ENCODE data around the gene DNAH14.
A peak's percentile ranks its signal among the peaks of the same experiment; 100 is the strongest.

The DNAH14 gene

DNA sequence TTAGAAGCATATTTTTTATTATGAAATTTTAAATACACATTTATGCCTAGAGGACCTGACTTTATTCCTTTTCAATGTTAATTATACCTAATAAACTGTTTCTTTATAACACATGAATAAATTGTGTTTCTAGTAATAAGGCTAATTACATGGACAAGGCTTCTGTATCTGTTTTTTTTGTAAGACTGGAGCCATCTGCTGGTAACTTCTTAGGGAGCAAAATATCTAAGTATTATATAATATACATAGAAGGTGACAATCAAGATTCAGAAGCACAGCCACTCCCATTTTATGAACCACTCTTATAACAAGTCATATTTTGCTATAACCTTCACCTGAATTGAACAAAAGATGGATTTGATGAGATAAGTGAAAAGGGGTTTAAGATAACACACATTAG, 414.1 kb downstream of the DNAH14 start:
- H3K27ac Mint-ChIP-seq = no peak overlapping the region
- H3K9me3 Mint-ChIP-seq = peaks cover 8 to 12% of the 10 kb centered on the region in 2 donors
- H3K27me3 Mint-ChIP-seq = peaks cover 16% of the 10 kb centered on the region
- no peak overlapping the region for H3K4me3 Mint-ChIP-seq
- DNase-seq = no peak
- peaks cover 6% of the 10 kb centered on the region for H3K4me1 Mint-ChIP-seq
- ATAC-seq = no peak

DNA sequence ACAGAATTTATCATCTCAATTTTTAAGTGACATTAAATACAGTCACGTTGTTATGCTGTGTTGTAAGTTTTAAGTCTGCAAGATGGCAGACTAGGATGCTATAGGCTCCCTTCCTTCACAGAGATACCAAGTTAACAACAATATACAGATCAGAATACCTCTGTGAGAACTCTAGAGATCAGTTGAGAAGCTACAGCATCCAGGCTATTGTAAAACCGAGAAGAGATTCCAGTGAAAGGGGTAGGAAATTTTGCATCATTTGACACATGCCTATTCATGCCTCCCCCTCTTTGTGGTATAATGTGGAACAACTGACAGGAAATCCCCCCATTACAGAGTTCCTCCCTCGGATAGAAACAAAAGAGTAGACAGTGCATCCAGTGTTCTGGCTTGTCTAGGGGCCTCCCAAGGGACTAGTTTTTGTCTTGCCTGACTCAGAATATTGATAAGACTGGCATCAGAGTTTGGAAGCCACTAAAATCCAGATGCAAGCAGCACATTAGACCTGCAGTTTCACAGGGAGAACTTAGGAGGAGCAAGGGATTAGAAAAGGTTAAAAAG, 417.7 kb downstream of the DNAH14 start:
- peaks cover 7% of the 10 kb centered on the region for H3K27me3 Mint-ChIP-seq
- no peak overlapping the region for H3K4me3 Mint-ChIP-seq
- ATAC-seq = no peak
- no peak for DNase-seq
- peaks cover 8 to 12% of the 10 kb centered on the region in 2 donors for H3K9me3 Mint-ChIP-seq
- peaks cover 6% of the 10 kb centered on the region for H3K4me1 Mint-ChIP-seq
- no peak overlapping the region for H3K27ac Mint-ChIP-seq

DNA sequence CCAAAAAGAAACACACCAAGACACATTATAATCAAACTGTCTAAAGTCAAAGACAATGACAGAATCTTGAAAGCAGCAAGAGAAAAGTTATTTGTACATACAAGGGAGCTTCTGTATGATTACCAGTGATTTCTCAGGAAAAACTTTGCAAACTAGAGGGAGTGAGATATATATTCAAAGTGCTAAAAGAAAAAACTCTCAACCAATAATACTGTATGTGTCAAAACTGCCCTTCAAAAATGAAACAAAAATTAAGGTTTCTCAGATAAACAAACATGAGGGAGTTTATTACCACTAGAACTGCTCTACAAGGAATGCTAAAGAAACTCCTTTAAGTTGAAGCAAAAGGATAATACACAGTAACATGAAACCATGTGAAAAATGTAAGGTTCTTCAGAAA, 418.9 kb downstream of the DNAH14 start:
- H3K4me3 Mint-ChIP-seq = no peak overlapping the region
- H3K4me1 Mint-ChIP-seq = peaks cover 6% of the 10 kb centered on the region
- H3K9me3 Mint-ChIP-seq = peaks cover 8 to 12% of the 10 kb centered on the region in 2 donors
- DNase-seq = no peak
- no peak for ATAC-seq
- no peak overlapping the region for H3K27ac Mint-ChIP-seq
- H3K27me3 Mint-ChIP-seq = peaks cover 7% of the 10 kb centered on the region

- H3K27ac Mint-ChIP-seq = no peak overlapping the region
Measured at GRCh38 chr1:225349826-225350225, 420.4 kb downstream of the DNAH14 start.

DNA sequence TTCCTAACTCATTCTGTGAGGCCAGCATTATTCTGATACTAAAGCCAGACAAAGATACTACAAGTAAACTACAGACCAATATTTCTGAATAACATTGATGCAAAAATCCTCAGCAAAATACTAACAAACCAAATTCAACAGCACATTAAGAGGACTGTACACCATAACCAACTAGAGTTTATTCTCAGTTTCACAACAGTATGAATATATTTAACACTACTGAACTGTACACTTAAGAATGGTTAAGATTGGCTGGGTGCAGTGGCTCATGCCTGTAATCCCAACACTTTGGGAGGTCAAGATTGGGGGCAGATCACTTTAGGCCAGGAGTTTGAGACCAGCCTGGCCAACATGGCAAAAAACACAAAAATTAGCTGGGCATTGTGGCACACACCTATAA, 421.4 kb downstream of the DNAH14 start:
- ATAC-seq (no peak), DNase-seq (no peak)
- H3K27me3 Mint-ChIP-seq = peaks cover 7% of the 10 kb centered on the region
- H3K4me3 Mint-ChIP-seq = no peak overlapping the region
- H3K27ac Mint-ChIP-seq = no peak overlapping the region
- peaks cover 6% of the 10 kb centered on the region for H3K4me1 Mint-ChIP-seq
- H3K9me3 Mint-ChIP-seq = peaks cover 8 to 12% of the 10 kb centered on the region in 2 donors

More at GRCh38 chr1:225349826-225350225, 420.4 kb downstream of the DNAH14 start:
- peaks cover 6% of the 10 kb centered on the region for H3K4me1 Mint-ChIP-seq
- DNase-seq = no peak
- H3K9me3 Mint-ChIP-seq = peaks cover 8 to 12% of the 10 kb centered on the region in 2 donors
- H3K27me3 Mint-ChIP-seq = peaks cover 7% of the 10 kb centered on the region
- H3K4me3 Mint-ChIP-seq = no peak overlapping the region
- no peak for ATAC-seq

DNA sequence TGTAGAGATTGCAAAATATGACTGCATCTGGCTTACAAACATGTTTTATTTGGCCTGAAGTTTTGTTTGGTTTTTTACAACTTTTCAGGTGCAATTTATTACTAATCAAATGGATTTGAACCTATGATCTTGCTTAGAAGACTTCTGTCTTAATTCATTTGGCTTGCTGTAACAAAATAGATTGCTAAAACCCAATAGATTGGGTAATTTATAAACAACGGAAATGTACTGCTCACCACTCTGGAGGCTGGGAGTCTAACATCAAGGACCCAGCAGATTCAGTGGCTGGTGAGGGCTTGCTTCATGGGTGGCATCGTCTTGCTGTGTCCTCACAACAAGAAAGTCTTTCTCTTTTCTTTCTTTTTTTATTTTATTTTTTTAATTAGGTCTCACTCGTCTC, 425.4 kb downstream of the DNAH14 start:
- H3K4me3 Mint-ChIP-seq = no peak overlapping the region
- ATAC-seq = no peak
- no peak overlapping the region for H3K27ac Mint-ChIP-seq
- no peaks in the 10 kb centered on the region for H3K9me3 Mint-ChIP-seq
- no peak for DNase-seq
- H3K4me1 Mint-ChIP-seq = no peaks in the 10 kb centered on the region
- peaks cover 8% of the 10 kb centered on the region for H3K27me3 Mint-ChIP-seq

DNA sequence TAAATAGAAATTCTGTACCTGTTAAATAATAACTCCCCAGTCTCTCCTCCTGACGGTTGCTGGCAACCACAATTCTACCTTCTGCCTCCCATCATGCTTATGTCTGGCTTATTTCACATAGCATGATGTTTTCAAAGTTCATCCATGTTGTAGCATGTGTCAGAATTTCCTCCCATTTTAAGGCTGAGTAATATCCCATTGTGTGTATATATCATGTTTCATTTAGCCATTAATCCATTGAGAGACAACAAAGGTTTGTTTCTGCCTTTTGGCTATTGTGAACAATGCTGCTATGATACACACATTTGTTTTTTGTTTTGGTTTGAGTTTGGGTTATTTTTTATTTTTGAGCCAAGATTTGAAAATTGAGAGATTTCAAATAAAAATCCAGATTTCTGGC, 426.4 kb downstream of the DNAH14 start:
- Mint-ChIP-seq H3K9me3 (no peaks in the 10 kb centered on the region), H3K4me3 (no peak overlapping the region), H3K4me1 (no peaks in the 10 kb centered on the region), H3K27me3 (peaks cover 8% of the 10 kb centered on the region), H3K27ac (no peak overlapping the region)
- DNase-seq (no peak), ATAC-seq (no peak)

GRCh38 chr1:225360119-225360518, 430.6 kb downstream of the DNAH14 start:
- no peak overlapping the region for H3K4me3 Mint-ChIP-seq
- DNase-seq (no peak), ATAC-seq (no peak)
- no peak overlapping the region for H3K27ac Mint-ChIP-seq
- H3K27me3 Mint-ChIP-seq = peaks cover 8% of the 10 kb centered on the region
- no peaks in the 10 kb centered on the region for H3K9me3 Mint-ChIP-seq
- H3K4me1 Mint-ChIP-seq = no peaks in the 10 kb centered on the region

DNA sequence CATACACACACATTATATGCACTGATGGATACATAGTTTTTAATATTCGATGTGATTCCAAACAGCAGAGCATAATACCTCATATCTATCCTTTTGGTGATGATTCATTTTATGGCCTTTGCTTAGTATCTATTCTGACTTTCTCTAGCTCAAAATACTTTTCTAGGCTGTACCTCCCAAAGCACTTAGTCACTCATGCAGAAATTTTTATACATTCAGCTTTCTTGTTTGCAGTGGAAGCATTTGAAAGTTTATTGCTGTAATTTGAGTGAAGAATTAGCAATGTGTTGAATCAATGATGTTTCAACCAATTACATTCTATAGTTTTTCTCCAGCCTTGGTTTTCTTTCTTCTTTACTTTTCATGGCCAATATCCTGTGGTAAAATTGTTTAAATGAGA, 431.7 kb downstream of the DNAH14 start:
- Mint-ChIP-seq H3K27ac (no peak overlapping the region), H3K9me3 (no peaks in the 10 kb centered on the region), H3K4me3 (no peak overlapping the region), H3K27me3 (peaks cover 8% of the 10 kb centered on the region), H3K4me1 (no peaks in the 10 kb centered on the region)
- no peak for ATAC-seq
- DNase-seq = no peak

DNA sequence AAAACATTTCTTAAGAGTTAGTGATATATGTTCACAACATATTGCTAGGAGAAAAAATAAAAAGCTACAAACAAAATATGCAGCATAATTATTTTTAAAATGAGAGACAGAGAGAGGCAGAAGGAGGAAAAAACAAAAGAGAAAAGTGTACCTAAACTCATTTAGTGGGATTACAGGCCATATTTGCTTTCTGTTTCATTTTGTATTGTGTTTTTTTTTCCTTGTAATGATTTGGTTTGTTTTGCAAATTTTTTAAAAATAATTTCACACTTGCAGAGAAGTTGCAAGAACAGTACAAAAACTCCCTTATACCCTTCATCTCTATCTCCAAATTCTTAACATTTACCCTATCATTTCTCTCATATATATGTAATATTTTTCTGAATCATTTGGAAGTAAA, 433.3 kb downstream of the DNAH14 start:
- no peaks in the 10 kb centered on the region for H3K4me1 Mint-ChIP-seq
- no peak overlapping the region for H3K4me3 Mint-ChIP-seq
- DNase-seq = no peak
- ATAC-seq = no peak
- peaks cover 8% of the 10 kb centered on the region for H3K27me3 Mint-ChIP-seq
- no peaks in the 10 kb centered on the region for H3K9me3 Mint-ChIP-seq
- no peak overlapping the region for H3K27ac Mint-ChIP-seq

DNA sequence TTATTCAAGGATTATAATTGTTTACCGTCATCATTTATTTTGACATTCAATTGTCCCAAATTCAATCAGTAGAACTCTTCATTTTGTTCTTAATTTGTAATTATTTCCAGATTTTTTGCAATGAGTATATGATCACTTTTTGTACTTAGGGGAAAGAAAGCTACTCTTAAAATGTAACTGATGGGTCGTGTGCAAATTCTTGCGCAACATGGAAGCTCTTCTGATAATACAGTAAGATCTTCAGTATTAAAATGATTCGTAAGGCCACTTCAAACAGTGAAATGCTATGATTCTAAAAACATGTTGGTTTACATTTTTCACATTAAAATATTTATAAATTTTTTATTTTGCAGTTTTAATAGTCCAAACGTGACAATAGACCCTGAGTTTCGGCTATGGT, 435.0 kb downstream of the DNAH14 start:
- Mint-ChIP-seq H3K27me3 (no peaks in the 10 kb centered on the region), H3K4me1 (no peaks in the 10 kb centered on the region), H3K4me3 (no peak overlapping the region), H3K27ac (no peak overlapping the region), H3K9me3 (no peaks in the 10 kb centered on the region)
- ATAC-seq = no peak
- DNase-seq = no peak

DNA sequence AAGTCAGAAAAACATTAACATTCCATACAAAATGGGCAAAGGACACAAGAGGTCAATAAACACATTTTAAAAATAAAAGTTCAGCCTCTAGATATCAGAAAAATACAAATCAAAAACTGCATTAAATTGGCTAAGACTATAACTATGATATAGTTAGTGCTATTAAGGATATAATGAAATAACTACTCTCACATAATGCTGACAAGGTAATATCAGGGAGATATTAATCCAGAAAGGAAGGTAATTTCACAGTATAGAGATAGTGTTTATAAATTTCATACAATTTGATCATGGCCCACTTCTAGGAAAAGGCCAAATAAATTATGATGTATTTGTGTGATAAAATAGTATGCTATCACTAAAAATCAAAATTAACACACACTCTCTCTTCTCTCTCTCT, 436.5 kb downstream of the DNAH14 start:
- no peak overlapping the region for H3K4me3 Mint-ChIP-seq
- no peak overlapping the region for H3K27ac Mint-ChIP-seq
- no peaks in the 10 kb centered on the region for H3K4me1 Mint-ChIP-seq
- no peaks in the 10 kb centered on the region for H3K27me3 Mint-ChIP-seq
- no peaks in the 10 kb centered on the region for H3K9me3 Mint-ChIP-seq
- no peak for ATAC-seq
- DNase-seq = no peak

DNA sequence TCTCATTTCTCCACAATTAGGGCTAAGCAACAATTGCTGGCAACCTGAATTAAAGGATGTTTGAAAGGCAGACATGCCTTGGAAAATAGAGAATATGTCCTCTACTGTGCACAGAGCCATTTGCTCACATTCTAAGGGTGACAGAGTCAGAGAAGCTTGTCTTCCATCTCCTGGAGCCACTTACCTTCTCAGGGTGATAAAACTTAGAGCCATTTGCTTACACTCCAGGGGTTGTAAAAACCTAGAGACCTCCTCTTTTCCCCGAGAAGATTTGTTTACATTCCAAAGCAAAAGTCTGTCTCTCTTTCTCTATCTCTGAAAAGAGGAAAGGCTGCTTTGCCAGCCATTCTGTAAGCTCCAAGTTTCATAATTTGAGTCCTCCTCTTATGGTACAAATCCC, 437.1 kb downstream of the DNAH14 start:
- DNase-seq = no peak
- no peak for ATAC-seq
- no peak overlapping the region for H3K4me3 Mint-ChIP-seq
- H3K27ac Mint-ChIP-seq = no peak overlapping the region
- no peaks in the 10 kb centered on the region for H3K27me3 Mint-ChIP-seq
- H3K4me1 Mint-ChIP-seq = no peaks in the 10 kb centered on the region
- H3K9me3 Mint-ChIP-seq = no peaks in the 10 kb centered on the region

- no peak for DNase-seq
- Mint-ChIP-seq H3K27me3 (no peaks in the 10 kb centered on the region), H3K27ac (no peak overlapping the region), H3K9me3 (no peaks in the 10 kb centered on the region), H3K4me1 (no peaks in the 10 kb centered on the region), H3K4me3 (no peak overlapping the region)
- ATAC-seq = no peak
Measured at GRCh38 chr1:225368036-225368552, 438.6 kb downstream of the DNAH14 start.

DNA sequence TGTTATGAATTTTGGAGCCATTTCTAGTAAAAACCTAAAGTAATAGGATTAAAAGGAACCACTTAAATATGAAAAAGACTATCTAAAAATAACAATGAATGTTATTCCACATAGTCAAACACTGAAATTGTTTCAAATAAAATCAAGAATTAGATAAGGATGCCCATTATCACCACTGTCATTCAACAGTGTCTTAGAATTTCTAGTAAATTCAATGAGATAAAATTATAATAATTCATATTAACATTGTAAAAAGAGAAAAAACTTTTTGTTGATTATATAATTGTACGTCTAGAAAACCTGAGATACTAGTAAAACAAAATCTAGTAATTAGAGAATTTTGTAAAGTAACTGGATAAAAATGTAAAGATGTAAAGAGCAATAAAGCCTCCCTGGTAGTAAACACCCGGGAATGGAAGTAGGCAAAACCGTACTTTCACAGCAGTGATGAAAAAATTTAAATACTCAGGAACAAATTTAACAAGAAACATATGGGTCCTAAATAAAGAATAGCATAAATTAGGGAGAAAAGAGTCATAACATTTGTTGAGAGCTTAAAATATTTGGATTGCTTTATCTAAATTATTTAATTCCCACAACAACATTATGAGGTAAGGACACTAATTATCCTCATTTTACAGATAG, 442.0 kb downstream of the DNAH14 start:
- ATAC-seq (no peak), DNase-seq (no peak)
- Mint-ChIP-seq H3K27ac (no peak overlapping the region), H3K9me3 (no peaks in the 10 kb centered on the region), H3K27me3 (no peaks in the 10 kb centered on the region), H3K4me3 (no peak overlapping the region), H3K4me1 (no peaks in the 10 kb centered on the region)

- ATAC-seq (no peak), DNase-seq (no peak)
- no peaks in the 10 kb centered on the region for H3K27me3 Mint-ChIP-seq
- H3K9me3 Mint-ChIP-seq = no peaks in the 10 kb centered on the region
- no peak overlapping the region for H3K4me3 Mint-ChIP-seq
- no peaks in the 10 kb centered on the region for H3K4me1 Mint-ChIP-seq
- peak overlapping the region in 1 of 2 donors; percentile 75 for H3K27ac Mint-ChIP-seq
Measured at GRCh38 chr1:225373155-225373554, 443.7 kb downstream of the DNAH14 start.

- no peaks in the 10 kb centered on the region for H3K4me1 Mint-ChIP-seq
- DNase-seq (no peak), ATAC-seq (no peak)
- H3K9me3 Mint-ChIP-seq = no peaks in the 10 kb centered on the region
- H3K27me3 Mint-ChIP-seq = no peaks in the 10 kb centered on the region
- no peak overlapping the region for H3K27ac Mint-ChIP-seq
- no peak overlapping the region for H3K4me3 Mint-ChIP-seq
Measured at GRCh38 chr1:225374996-225375395, 445.5 kb downstream of the DNAH14 start.

Data from stimulated activated naive CD8-positive, alpha-beta T cell treated with anti-CD3 and anti-CD28 coated beads, Interleukin-15, amount 100 ng/mL, for 72 hours (primary cell).